ENCODE results near the gene JAZF1. TPM values are rescaled to one million over a fixed set of nuclear protein-coding genes. Genes with fewer than 3 reads are reported as not detected.

The JAZF1 gene
- total and polyA plus RNA-seq, 12 donors, result 6.9 to 42.3 (median 30.0) TPM

DNA sequence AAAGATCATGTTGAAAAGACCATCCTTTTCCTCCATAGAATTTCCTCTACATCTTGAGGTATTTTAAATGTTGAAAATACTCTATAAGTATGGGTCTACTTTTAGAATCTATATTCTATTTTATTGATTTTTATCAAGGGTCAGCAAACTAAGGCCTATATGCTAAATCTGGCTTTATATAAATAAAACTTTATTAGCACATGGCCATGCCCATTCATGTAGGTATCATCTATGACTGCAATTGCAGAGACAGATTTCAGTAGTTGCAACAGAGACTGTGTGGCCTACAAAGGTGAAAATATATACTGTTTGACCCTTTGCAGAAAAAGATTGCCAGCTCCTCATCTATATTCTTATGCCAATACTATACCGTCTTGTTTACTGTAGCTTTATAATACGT, 367.9 kb downstream of the JAZF1 start:
- peaks cover 0 to 27% (median 13%) of the 10 kb centered on the region in 9 donors for H3K4me1 ChIP-seq
- no peak overlapping the region for H3K4me3 ChIP-seq
- WGBS, 2 donors, result 95 to 97% methylated on average over 2 of the region's 2 CpGs
- DNase-seq (no peak), ATAC-seq (no peak)
- no peaks in the 10 kb centered on the region for H3K9me3 ChIP-seq
- H3K27ac ChIP-seq, result no peak overlapping the region
- peaks cover 0 to 58% (median 20%) of the 10 kb centered on the region in 9 donors for H3K36me3 ChIP-seq
- intact Hi-C loops (cut with DNase I), result no loop called here
- H3K27me3 ChIP-seq, result no peaks in the 10 kb centered on the region
- TF ChIP-seq CTCF (IDR thresholded peaks at IDR 0.05), result no peak

- TF ChIP-seq CTCF (IDR thresholded peaks at IDR 0.05), result no peak
- Histone ChIP-seq H3K4me1 (peaks cover 0 to 30% (median 13%) of the 10 kb centered on the region in 9 donors), H3K9me3 (no peaks in the 10 kb centered on the region), H3K27ac (no peak overlapping the region), H3K4me3 (no peak overlapping the region), H3K36me3 (peaks cover 0 to 35% (median 4%) of the 10 kb centered on the region in 9 donors), H3K27me3 (no peaks in the 10 kb centered on the region)
- intact Hi-C loops (cut with DNase I), result no loop called here
- 93 to 95% methylated on average over 4 of the region's 4 CpGs for WGBS, 2 donors
- no peak for ATAC-seq
- no peak for DNase-seq
Observed at GRCh38 chr7:27810186-27810585, 370.4 kb downstream of the JAZF1 start.

DNA sequence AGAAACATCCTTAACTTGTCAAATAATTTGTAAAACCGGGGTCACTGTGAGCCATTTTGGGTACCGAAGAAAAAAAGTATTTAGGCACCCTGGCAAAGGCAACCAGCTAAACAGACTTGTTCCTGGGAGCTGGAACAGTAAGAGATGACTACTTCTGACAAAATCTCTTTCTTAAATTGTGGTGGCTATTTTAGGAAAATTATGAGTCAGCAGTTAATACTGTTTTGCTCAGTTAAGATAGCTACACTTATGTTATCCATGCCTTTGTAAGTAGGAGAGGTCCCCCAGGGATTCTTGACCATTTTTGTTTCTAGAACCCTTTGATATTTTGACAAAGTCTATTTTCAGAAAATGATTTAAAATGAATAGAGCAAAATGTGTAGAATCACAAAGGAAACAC, 372.0 kb downstream of the JAZF1 start:
- peaks cover 0 to 20% (median 9%) of the 10 kb centered on the region in 9 donors for H3K4me1 ChIP-seq
- intact Hi-C loops (cut with DNase I), result loop anchor here in 3 of 10 donors (10.0 kb wide), 2 partner anchors 116 to 216 kb away; no protein-coding TSS in a partner anchor
- no peaks in the 10 kb centered on the region for H3K9me3 ChIP-seq
- DNase-seq (no peak), ATAC-seq (peak in 7 of 8 donors; percentile 38 to 83 (median 80))
- H3K4me3 ChIP-seq, result no peak overlapping the region
- WGBS, 2 donors, result 43 to 60% methylated on average over 2 of the region's 2 CpGs
- no peak for TF ChIP-seq CTCF (IDR thresholded peaks at IDR 0.05)
- no peaks in the 10 kb centered on the region for H3K27me3 ChIP-seq
- peaks cover 0 to 37% (median 4%) of the 10 kb centered on the region in 9 donors for H3K36me3 ChIP-seq
- H3K27ac ChIP-seq, result peak overlapping the region in 5 of 10 donors; percentile 17 to 54 (median 41)

DNA sequence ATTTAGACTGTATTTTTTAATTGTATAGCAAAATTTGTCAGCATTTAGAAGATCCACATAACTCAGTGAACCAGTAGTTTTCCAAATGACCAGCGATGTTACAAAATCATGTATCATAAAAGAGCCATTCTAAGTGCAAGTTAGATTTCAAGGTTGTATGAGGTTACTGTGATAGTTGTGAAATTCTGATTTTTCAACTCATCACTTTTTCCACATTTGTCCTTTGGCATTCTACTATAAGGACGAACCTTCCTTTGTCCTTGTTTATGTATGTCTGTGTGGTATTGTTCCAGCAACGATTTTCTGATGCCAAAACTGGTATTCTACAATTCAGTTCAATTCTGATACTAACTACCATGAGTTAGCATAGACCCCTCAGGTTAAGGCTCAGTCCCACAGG, 376.5 kb downstream of the JAZF1 start:
- Histone ChIP-seq H3K27ac (no peak overlapping the region), H3K4me1 (peaks cover 0 to 17% (median 8%) of the 10 kb centered on the region in 9 donors), H3K9me3 (no peaks in the 10 kb centered on the region), H3K27me3 (no peaks in the 10 kb centered on the region), H3K4me3 (no peak overlapping the region), H3K36me3 (peaks cover 0 to 53% (median 4%) of the 10 kb centered on the region in 9 donors)
- intact Hi-C loops (cut with DNase I), result loop anchor here in 3 of 10 donors (10.0 kb wide), 2 partner anchors 121 to 221 kb away; no protein-coding TSS in a partner anchor
- 87 to 91% methylated on average over 3 of the region's 3 CpGs for WGBS, 2 donors
- TF ChIP-seq CTCF (IDR thresholded peaks at IDR 0.05), result no peak
- no peak for ATAC-seq
- no peak for DNase-seq
